K562 (cell line): Measurements from ENCODE around the gene ATP9A.
"Not testable (repeated sequence)": the region's sequence is repeated elsewhere in the genome, so short reads cannot be mapped to it uniquely, and the experiment has no call there.

ENCODE experiments used
- EZH2 ChIP-seq: IDR thresholded peaks from 2 replicates; pipeline ENCODE4 v1.6.1; 2012; ENCODE audit warnings: low read depth, mild to moderate bottlenecking, inconsistent platforms, low read length, borderline replicate concordance
- GABPB1 ChIP-seq: sonication (generic); formaldehyde crosslinking; IDR thresholded peaks from 2 replicates; pipeline ENCODE4 v1.8.0; 2022; ENCODE audit warnings: mild to moderate bottlenecking, missing genetic modification reagents
- HDAC8 ChIP-seq: fragments of 450-650 bp; IDR thresholded peaks from 2 replicates; pipeline ENCODE4 v1.6.1; 2016; ENCODE audit warnings: mild to moderate bottlenecking, missing genetic modification characterization, moderate library complexity, missing compliant biosample characterization
- NFXL1 ChIP-seq: fragments of 450-650 bp; formaldehyde crosslinking; IDR thresholded peaks from 2 replicates; pipeline ENCODE4 v1.4.0; 2021; ENCODE audit warnings: mild to moderate bottlenecking
- NFYB ChIP-seq: IDR thresholded peaks from 2 replicates; pipeline ENCODE4 v1.6.1; 2011; ENCODE audit warnings: mild to moderate bottlenecking, moderate library complexity; ENCODE audit not compliant: insufficient read length; ENCODE audit errors: extremely low read depth
- NR2C2 ChIP-seq, 2 experiments: fragments of 200-800 bp in 1 of 2; sonication (Bioruptor generic) in 1 of 2; sonication (generic) in 1 of 2; formaldehyde crosslinking in 1 of 2; IDR thresholded peaks; 2 replicates each; pipeline versions ENCODE4 v1.6.1 to v1.8.0; 2016 to 2022; ENCODE audit warnings: mild to moderate bottlenecking in 1 of 2, missing compliant biosample characterization in 1 of 2, missing genetic modification characterization in 1 of 2, missing genetic modification reagents in 1 of 2
- XRCC5 ChIP-seq: fragments of 200-400 bp; formaldehyde crosslinking; IDR thresholded peaks from 2 replicates; pipeline ENCODE4 v1.6.1; 2017; ENCODE audit warnings: low read depth, mild to moderate bottlenecking, low read length
- ZFP36 ChIP-seq: fragments of 150-350 bp; IDR thresholded peaks from 2 replicates; pipeline ENCODE4 v1.6.1; 2018; ENCODE audit warnings: low read length, low read depth; ENCODE audit not compliant: partially characterized antibody
- ZNF121 ChIP-seq: sonication (generic); formaldehyde crosslinking; conservative IDR thresholded peaks from 2 replicates; pipeline ENCODE4 v1.8.0; 2022; ENCODE audit warnings: missing genetic modification reagents
- ZNF431 ChIP-seq: sonication (generic); formaldehyde crosslinking; IDR thresholded peaks from 2 replicates; pipeline ENCODE4 v1.8.0; 2022; ENCODE audit warnings: mild to moderate bottlenecking, missing genetic modification reagents
- TF ChIP-seq, protein P1 (sequence below), 2 experiments: fragments of 450-650 bp; formaldehyde crosslinking in 1 of 2; IDR thresholded peaks; 2 replicates each; pipeline versions ENCODE4 v1.4.0 to v1.6.1; 2014 to 2020; ENCODE audit warnings: mild to moderate bottlenecking in 2 of 2, borderline replicate concordance in 1 of 2, low read depth in 1 of 2
- TF ChIP-seq, protein P2 (sequence below), 3 experiments: IDR thresholded peaks in 2 of 3; conservative IDR thresholded peaks in 1 of 3; 2 replicates each; pipeline ENCODE4 v1.5.1; 2011 to 2012; ENCODE audit warnings: low read length in 3 of 3, mild to moderate bottlenecking in 3 of 3, control low read depth in 2 of 3, improper control_type of control experiment in 1 of 3, inconsistent platforms in 1 of 3, low read depth in 1 of 3, mixed read lengths in 1 of 3, moderate library complexity in 1 of 3; ENCODE audit not compliant: insufficient read depth in 2 of 3
- TF ChIP-seq, protein P3 (sequence below): fragments of 250-450 bp; sonication (Bioruptor Pico); IDR thresholded peaks from 2 replicates; pipeline ENCODE4 v1.4.0; 2020

DNA sequence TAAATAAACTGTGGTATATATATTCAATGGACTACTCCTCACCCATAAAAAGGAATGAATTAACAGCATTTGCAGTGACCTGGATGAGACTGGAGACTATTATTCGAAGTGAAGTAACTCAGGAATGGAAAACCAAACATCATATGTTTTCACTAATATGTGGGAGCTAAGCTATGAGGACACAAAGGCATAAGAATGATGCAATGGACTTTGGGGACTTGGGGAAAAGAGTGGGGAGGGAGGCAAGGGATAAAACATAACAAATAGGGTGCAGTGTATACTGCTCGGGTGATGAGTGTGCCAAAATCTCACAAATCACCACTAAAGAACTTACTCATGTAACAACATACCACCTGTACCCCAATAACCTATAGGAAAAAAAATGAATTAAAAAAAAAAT lies 45.2 kb downstream of the ATP9A start:
- TF ChIP-seq, protein P1, sequence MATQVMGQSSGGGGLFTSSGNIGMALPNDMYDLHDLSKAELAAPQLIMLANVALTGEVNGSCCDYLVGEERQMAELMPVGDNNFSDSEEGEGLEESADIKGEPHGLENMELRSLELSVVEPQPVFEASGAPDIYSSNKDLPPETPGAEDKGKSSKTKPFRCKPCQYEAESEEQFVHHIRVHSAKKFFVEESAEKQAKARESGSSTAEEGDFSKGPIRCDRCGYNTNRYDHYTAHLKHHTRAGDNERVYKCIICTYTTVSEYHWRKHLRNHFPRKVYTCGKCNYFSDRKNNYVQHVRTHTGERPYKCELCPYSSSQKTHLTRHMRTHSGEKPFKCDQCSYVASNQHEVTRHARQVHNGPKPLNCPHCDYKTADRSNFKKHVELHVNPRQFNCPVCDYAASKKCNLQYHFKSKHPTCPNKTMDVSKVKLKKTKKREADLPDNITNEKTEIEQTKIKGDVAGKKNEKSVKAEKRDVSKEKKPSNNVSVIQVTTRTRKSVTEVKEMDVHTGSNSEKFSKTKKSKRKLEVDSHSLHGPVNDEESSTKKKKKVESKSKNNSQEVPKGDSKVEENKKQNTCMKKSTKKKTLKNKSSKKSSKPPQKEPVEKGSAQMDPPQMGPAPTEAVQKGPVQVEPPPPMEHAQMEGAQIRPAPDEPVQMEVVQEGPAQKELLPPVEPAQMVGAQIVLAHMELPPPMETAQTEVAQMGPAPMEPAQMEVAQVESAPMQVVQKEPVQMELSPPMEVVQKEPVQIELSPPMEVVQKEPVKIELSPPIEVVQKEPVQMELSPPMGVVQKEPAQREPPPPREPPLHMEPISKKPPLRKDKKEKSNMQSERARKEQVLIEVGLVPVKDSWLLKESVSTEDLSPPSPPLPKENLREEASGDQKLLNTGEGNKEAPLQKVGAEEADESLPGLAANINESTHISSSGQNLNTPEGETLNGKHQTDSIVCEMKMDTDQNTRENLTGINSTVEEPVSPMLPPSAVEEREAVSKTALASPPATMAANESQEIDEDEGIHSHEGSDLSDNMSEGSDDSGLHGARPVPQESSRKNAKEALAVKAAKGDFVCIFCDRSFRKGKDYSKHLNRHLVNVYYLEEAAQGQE (IDR thresholded peaks at IDR 0.05; ENCODE audit: borderline replicate concordance) = not testable (repeated sequence)
- TF ChIP-seq, protein P1 (CRISPR knock-in tag; IDR thresholded peaks at IDR 0.05; ENCODE audit: low read depth) = not testable (repeated sequence)
- TF ChIP-seq ZNF431 (CRISPR knock-in tag); GABPB1; EZH2; HDAC8 (tag); NFXL1 (CRISPR knock-in tag); ZFP36; NR2C2 (CRISPR knock-in tag; IDR thresholded peaks at IDR 0.05); NR2C2 (tag; IDR thresholded peaks at IDR 0.05); ZNF121 (CRISPR knock-in tag); NFYB; XRCC5: not testable (repeated sequence)
- TF ChIP-seq, protein P2, sequence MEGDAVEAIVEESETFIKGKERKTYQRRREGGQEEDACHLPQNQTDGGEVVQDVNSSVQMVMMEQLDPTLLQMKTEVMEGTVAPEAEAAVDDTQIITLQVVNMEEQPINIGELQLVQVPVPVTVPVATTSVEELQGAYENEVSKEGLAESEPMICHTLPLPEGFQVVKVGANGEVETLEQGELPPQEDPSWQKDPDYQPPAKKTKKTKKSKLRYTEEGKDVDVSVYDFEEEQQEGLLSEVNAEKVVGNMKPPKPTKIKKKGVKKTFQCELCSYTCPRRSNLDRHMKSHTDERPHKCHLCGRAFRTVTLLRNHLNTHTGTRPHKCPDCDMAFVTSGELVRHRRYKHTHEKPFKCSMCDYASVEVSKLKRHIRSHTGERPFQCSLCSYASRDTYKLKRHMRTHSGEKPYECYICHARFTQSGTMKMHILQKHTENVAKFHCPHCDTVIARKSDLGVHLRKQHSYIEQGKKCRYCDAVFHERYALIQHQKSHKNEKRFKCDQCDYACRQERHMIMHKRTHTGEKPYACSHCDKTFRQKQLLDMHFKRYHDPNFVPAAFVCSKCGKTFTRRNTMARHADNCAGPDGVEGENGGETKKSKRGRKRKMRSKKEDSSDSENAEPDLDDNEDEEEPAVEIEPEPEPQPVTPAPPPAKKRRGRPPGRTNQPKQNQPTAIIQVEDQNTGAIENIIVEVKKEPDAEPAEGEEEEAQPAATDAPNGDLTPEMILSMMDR (IDR thresholded peaks at IDR 0.05 in 2 of 3, conservative IDR thresholded peaks at IDR 0.05 in 1 of 3; ENCODE audit: insufficient read depth in 2 of 3, low read depth in 1 of 3, low read length in 3 of 3) = not testable (repeated sequence)
- TF ChIP-seq, protein P3, sequence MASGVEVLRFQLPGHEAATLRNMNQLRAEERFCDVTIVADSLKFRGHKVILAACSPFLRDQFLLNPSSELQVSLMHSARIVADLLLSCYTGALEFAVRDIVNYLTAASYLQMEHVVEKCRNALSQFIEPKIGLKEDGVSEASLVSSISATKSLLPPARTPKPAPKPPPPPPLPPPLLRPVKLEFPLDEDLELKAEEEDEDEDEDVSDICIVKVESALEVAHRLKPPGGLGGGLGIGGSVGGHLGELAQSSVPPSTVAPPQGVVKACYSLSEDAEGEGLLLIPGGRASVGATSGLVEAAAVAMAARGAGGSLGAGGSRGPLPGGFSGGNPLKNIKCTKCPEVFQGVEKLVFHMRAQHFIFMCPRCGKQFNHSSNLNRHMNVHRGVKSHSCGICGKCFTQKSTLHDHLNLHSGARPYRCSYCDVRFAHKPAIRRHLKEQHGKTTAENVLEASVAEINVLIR (CRISPR knock-in tag) = not testable (repeated sequence)
